Measurements from ENCODE around the gene DLG4.

The DLG4 gene

GRCh38 chr17:7141824-7142223, 77.8 kb downstream of the DLG4 start:
- no peak for DNase-seq

- no peak for DNase-seq
Measured at GRCh38 chr17:7139400-7139799, 80.2 kb downstream of the DLG4 start.

- no peak for DNase-seq
Measured at GRCh38 chr17:7138800-7139381, 80.7 kb downstream of the DLG4 start.

- no peak for DNase-seq
Measured at GRCh38 chr17:7137171-7137943, 82.3 kb downstream of the DLG4 start.
